ENCODE measurements around the gene SEL1L.

DNA sequence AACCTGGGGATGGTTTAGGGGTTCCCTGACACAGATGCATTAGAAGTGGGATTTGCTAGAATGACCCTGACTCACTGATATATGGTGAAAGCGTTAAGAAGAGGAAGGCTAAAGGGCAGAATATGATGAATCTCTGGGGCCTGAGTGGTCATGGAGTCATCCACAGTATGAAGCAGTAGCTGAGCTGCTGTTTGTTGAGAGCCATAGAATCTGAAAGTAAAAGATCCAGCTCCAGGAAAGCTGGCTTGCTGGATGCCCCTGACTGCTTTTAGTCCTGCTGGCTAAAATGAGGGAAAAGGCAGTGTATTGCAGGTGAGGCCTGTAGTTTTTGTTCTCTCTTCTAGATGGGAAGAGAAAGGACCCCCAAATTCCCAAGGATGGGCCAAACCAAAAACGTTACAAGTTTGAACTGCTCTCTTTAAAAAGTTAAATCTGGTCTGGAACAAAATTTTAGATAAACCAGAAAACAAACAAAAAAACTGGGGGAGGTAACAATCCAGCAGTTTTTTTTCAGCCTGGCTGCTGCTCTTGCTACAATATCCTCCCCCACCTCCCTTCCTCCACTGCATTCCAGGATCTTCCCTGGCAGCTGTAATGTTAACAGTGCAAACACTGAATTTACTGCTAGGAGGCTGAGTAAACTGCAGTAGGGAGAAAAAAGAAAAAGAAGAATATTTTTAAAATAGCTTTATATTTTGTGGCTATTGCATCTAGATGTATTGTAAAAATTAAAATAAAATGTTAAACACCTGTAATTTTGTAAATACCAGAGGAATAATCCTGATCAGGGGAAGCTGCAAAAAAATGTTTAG, 16.5 kb downstream of the SEL1L start:
- TF ChIP-seq CEBPB (IDR thresholded peaks at IDR 0.05; ENCODE audit: low read depth), result no peak
- no peak for TF ChIP-seq ZNF274 (IDR thresholded peaks at IDR 0.05; ENCODE audit: low read depth, low read length)
- TF ChIP-seq SP1 (IDR thresholded peaks at IDR 0.05; ENCODE audit: low read depth), result no peak
- no peak for TF ChIP-seq POLR2AphosphoS5 (IDR thresholded peaks at IDR 0.05; ENCODE audit: low read depth, low read length)
- no peak for TF ChIP-seq POLR2A (IDR thresholded peaks at IDR 0.05; ENCODE audit: borderline replicate concordance, extremely low read depth, insufficient read depth, insufficient read length)
